H1 (cell line): Measurements from ENCODE around the gene SKA3. TPM values are rescaled to one million over a fixed set of nuclear protein-coding genes. Genes with fewer than 3 reads are reported as not detected.

Experiments used
- CTCF ChIA-PET: fragments of 300-600 bp; sonication (Branson Sonifier 250); formaldehyde crosslinking; loops from one replicate; lab custom pipeline; 2021; ENCODE audit not compliant: partially characterized antibody; lab: Charles Lee
- POLR2A ChIA-PET: fragments of 300-600 bp; sonication (Branson Sonifier 250); formaldehyde crosslinking; loops from one replicate; lab custom pipeline; 2021; ENCODE audit warnings: inconsistent platforms; ENCODE audit not compliant: partially characterized antibody; lab: Charles Lee
- DNase-seq, 2 experiments: peaks; one replicate each; pipeline versions ENCODE4 v3.0.0 to v3.0.0-alpha.2; 2010 to 2022; ENCODE audit warnings: low spot score in 2 of 2, low read depth in 1 of 2, mixed read lengths in 1 of 2
- FAIRE-seq: peaks from 2 replicates; lab custom pipeline; 2011; peaks lifted over from hg19 to GRCh38; lab: Jason Lieb, UNC
- H2AFZ ChIP-seq: 2 replicates; pipeline ENCODE4 v1.8.1; 2012; ENCODE audit warnings: low read length, inconsistent platforms
- H2AK5ac ChIP-seq: 2 replicates; pipeline ENCODE4 v1.6.1; 2013; ENCODE audit warnings: low read depth, low read length
- H2BK120ac ChIP-seq: replicated peaks from 2 replicates; pipeline ENCODE3; 2013; ENCODE audit warnings: low read depth, low read length, inconsistent platforms
- H2BK12ac ChIP-seq: 2 replicates; pipeline ENCODE4 v1.6.1; 2013; ENCODE audit warnings: low read depth, low read length
- H2BK15ac ChIP-seq: 2 replicates; pipeline ENCODE4 v1.6.1; 2013; ENCODE audit warnings: low read length
- H2BK20ac ChIP-seq: 2 replicates; pipeline ENCODE4 v1.6.1; 2013; ENCODE audit warnings: low read length
- H2BK5ac ChIP-seq: 2 replicates; pipeline ENCODE4 v1.6.1; 2013; ENCODE audit warnings: low read depth, low read length
- H3K14ac ChIP-seq: 2 replicates; pipeline ENCODE4 v1.6.1; 2013; ENCODE audit warnings: inconsistent platforms; ENCODE audit not compliant: insufficient read length
- H3K18ac ChIP-seq: 2 replicates; pipeline ENCODE4 v1.6.1; 2013; ENCODE audit warnings: low read length; ENCODE audit errors: extremely low read depth
- H3K23ac ChIP-seq: 2 replicates; pipeline ENCODE4 v1.6.1; 2013; ENCODE audit warnings: inconsistent platforms; ENCODE audit not compliant: insufficient read length
- H3K23me2 ChIP-seq: 2 replicates; pipeline ENCODE4 v1.6.1; 2013; ENCODE audit warnings: low read depth, low read length
- H3K27ac ChIP-seq: 2 replicates; pipeline ENCODE4 v1.6.1; 2011; ENCODE audit warnings: low read depth, low read length, inconsistent platforms
- H3K27me3 ChIP-seq, 4 experiments: replicated peaks in 1 of 4; 1 replicate in 1 of 4; 2 replicates in 3 of 4; pipeline versions ENCODE4 v1.6.1 to v1.8.1; 2011 to 2013; ENCODE audit warnings: low read length in 3 of 4, mild to moderate bottlenecking in 3 of 4, inconsistent platforms in 2 of 4, mixed read lengths in 2 of 4, moderate library complexity in 1 of 4; ENCODE audit not compliant: control insufficient read depth in 3 of 4, insufficient read depth in 3 of 4; ENCODE audit errors: extremely low read depth in 1 of 4
- H3K36me3 ChIP-seq, 4 experiments: 2 replicates each; pipeline versions ENCODE4 v1.6.1 to v1.8.1; 2011 to 2013; ENCODE audit warnings: mild to moderate bottlenecking in 4 of 4, low read length in 3 of 4, moderate library complexity in 2 of 4, control low read depth in 1 of 4, inconsistent platforms in 1 of 4; ENCODE audit not compliant: insufficient read depth in 4 of 4, control insufficient read depth in 2 of 4
- H3K4ac ChIP-seq: replicated peaks from 2 replicates; pipeline ENCODE3; 2013; ENCODE audit warnings: low read length, low read depth, mixed read lengths, inconsistent platforms; ENCODE audit not compliant: insufficient read length
- H3K4me1 ChIP-seq, 4 experiments: replicated peaks in 1 of 4; 1 replicate in 1 of 4; 2 replicates in 3 of 4; pipeline versions ENCODE4 v1.6.1 to v1.8.1; 2011 to 2013; ENCODE audit warnings: low read length in 3 of 4, inconsistent platforms in 2 of 4, mixed read lengths in 1 of 4; ENCODE audit not compliant: insufficient read depth in 4 of 4, control insufficient read depth in 3 of 4
- H3K4me2 ChIP-seq, 2 experiments: 2 replicates each; pipeline versions ENCODE4 v1.6.1 to v1.8.1; 2011 to 2013; ENCODE audit warnings: low read depth in 2 of 2, low read length in 2 of 2, control low read depth in 1 of 2, inconsistent platforms in 1 of 2, mild to moderate bottlenecking in 1 of 2; ENCODE audit not compliant: insufficient read depth in 1 of 2
- H3K4me3 ChIP-seq, 4 experiments: fragments of 200-600, 300-600 bp in 1 of 4; sonication (generic), shearing (Covaris generic), sonication (Bioruptor Twin) in 1 of 4; 2 replicates each; pipeline versions ENCODE4 v1.5.1 to v1.8.1; 2011 to 2016; ENCODE audit warnings: low read length in 4 of 4, low read depth in 3 of 4, control low read depth in 2 of 4, inconsistent platforms in 2 of 4, mild to moderate bottlenecking in 2 of 4, mixed read lengths in 1 of 4, moderate library complexity in 1 of 4; ENCODE audit not compliant: insufficient read depth in 2 of 4; ENCODE audit errors: extremely low read depth in 1 of 4
- H3K56ac ChIP-seq: replicated peaks from 2 replicates; pipeline ENCODE3; 2013; ENCODE audit warnings: low read depth, mild to moderate bottlenecking, mixed read lengths, low read length, inconsistent platforms; ENCODE audit not compliant: insufficient read length
- H3K79me1 ChIP-seq: 2 replicates; pipeline ENCODE4 v1.6.1; 2013; ENCODE audit warnings: low read depth, low read length, control low read depth
- H3K79me2 ChIP-seq, 2 experiments: 2 replicates each; pipeline versions ENCODE4 v1.6.1 to v1.8.1; 2012 to 2013; ENCODE audit warnings: low read length in 2 of 2, mild to moderate bottlenecking in 2 of 2, inconsistent platforms in 1 of 2; ENCODE audit not compliant: insufficient read depth in 2 of 2, control insufficient read depth in 1 of 2
- H3K9ac ChIP-seq, 4 experiments: replicated peaks in 1 of 4; 1 replicate in 1 of 4; 2 replicates in 3 of 4; pipeline versions ENCODE4 v1.6.1 to v1.8.1; 2011 to 2013; ENCODE audit warnings: low read depth in 3 of 4, low read length in 3 of 4, control low read depth in 2 of 4, mild to moderate bottlenecking in 2 of 4, moderate library complexity in 2 of 4, inconsistent platforms in 1 of 4; ENCODE audit errors: extremely low read depth in 1 of 4
- H3K9me3 ChIP-seq, 2 experiments: 2 replicates each; pipeline versions ENCODE4 v1.6.1 to v1.8.1; 2012 to 2013; ENCODE audit warnings: mild to moderate bottlenecking in 2 of 2, moderate library complexity in 2 of 2, control low read depth in 1 of 2, inconsistent platforms in 1 of 2, low read depth in 1 of 2, low read length in 1 of 2, mixed read lengths in 1 of 2; ENCODE audit not compliant: insufficient read depth in 2 of 2
- H4K20me1 ChIP-seq, 2 experiments: replicated peaks in 1 of 2; 2 replicates each; pipeline versions ENCODE3 to v1.8.1; 2011 to 2013; ENCODE audit warnings: inconsistent platforms in 2 of 2, low read length in 2 of 2, mild to moderate bottlenecking in 1 of 2; ENCODE audit not compliant: insufficient read depth in 2 of 2, control insufficient read depth in 1 of 2
- H4K5ac ChIP-seq: 2 replicates; pipeline ENCODE4 v1.6.1; 2013; ENCODE audit warnings: low read length, low read depth, mixed read lengths, inconsistent platforms; ENCODE audit not compliant: insufficient read length
- H4K8ac ChIP-seq: 2 replicates; pipeline ENCODE4 v1.8.0; 2013; ENCODE audit warnings: mild to moderate bottlenecking, moderate library complexity, low read length, inconsistent platforms; ENCODE audit not compliant: insufficient read depth; ENCODE audit errors: extremely low read depth
- H4K91ac ChIP-seq: replicated peaks from 2 replicates; pipeline ENCODE3; 2013; ENCODE audit warnings: low read length, mixed read lengths, inconsistent platforms; ENCODE audit not compliant: insufficient read length
- ASH2L ChIP-seq: fragments of 200-600, 300-600 bp; sonication (generic); IDR thresholded peaks from one replicate; pipeline ENCODE4 v1.7.1; 2017; ENCODE audit warnings: low read length
- BACH1 ChIP-seq: IDR thresholded peaks from 2 replicates; pipeline ENCODE4 v1.6.1; 2012; ENCODE audit warnings: low read length, improper control_type of control experiment
- CBX8 ChIP-seq: fragments of 300-800, 300-1000 bp; sonication (generic); IDR thresholded peaks from 2 replicates; pipeline ENCODE4 v1.7.1; 2016; ENCODE audit warnings: low read depth, low read length, borderline replicate concordance
- CHD2 ChIP-seq: IDR thresholded peaks from 2 replicates; pipeline ENCODE4 v1.6.1; 2012; ENCODE audit warnings: low read length, improper control_type of control experiment
- CTBP2 ChIP-seq: IDR thresholded peaks from 2 replicates; pipeline ENCODE4 v1.7.0; 2011; ENCODE audit warnings: borderline replicate concordance, mild to moderate bottlenecking, moderate library complexity, mixed read lengths, low read length; ENCODE audit not compliant: insufficient read depth, insufficient read length
- E2F6 ChIP-seq: IDR thresholded peaks from 2 replicates; pipeline ENCODE4 v1.6.1; 2012; ENCODE audit warnings: inconsistent platforms
- SAP30 ChIP-seq: fragments of 300-600 bp; sonication (generic); IDR thresholded peaks from 2 replicates; pipeline ENCODE4 v1.7.1; 2012; ENCODE audit warnings: low read length, moderate library complexity, mild to moderate bottlenecking, inconsistent platforms; ENCODE audit not compliant: insufficient read depth, insufficient replicate concordance
- SIN3A ChIP-seq, 2 experiments: IDR thresholded peaks in 1 of 2; conservative IDR thresholded peaks in 1 of 2; 2 replicates each; pipeline ENCODE4 v1.6.1; 2011 to 2012; ENCODE audit warnings: low read length in 2 of 2, improper control_type of control experiment in 1 of 2, low read depth in 1 of 2, mild to moderate bottlenecking in 1 of 2
- SUZ12 ChIP-seq: fragments of 200-600 bp; sonication (generic); IDR thresholded peaks from 2 replicates; pipeline ENCODE4 v1.6.1; 2012; ENCODE audit warnings: mild to moderate bottlenecking, inconsistent platforms, low read length, moderate library complexity, mixed read lengths
- TAF7 ChIP-seq: optimal IDR thresholded peaks from 2 replicates; pipeline ENCODE3; 2011; ENCODE audit warnings: low read depth, mild to moderate bottlenecking, inconsistent platforms, low read length, moderate library complexity, borderline replicate concordance
- YY1 ChIP-seq: IDR thresholded peaks from 2 replicates; pipeline ENCODE4 v1.6.1; 2011; ENCODE audit warnings: low read depth, mild to moderate bottlenecking, low read length
- WGBS, 2 experiments: shearing (Covaris generic) in 1 of 2; methylation state at CpG; one replicate each; pipeline versions ENCODE4 v1.1.6 to v1.1.7; 2013 to 2015; ENCODE audit warnings: low lambda C conversion rate in 2 of 2, mixed read lengths in 2 of 2, inconsistent platforms in 1 of 2, low coverage in 1 of 2, missing lambda C conversion rate in 1 of 2; ENCODE audit not compliant: insufficient replicate concordance in 2 of 2, insufficient coverage in 1 of 2, insufficient read length in 1 of 2; ENCODE audit errors: extremely low coverage in 1 of 2, missing lambda C conversion rate in 1 of 2; 5-methylcytosine and 5-hydroxymethylcytosine counted together
- polyA plus RNA-seq, 7 experiments: library from polyadenylated mRNA; depleted of rRNA in 3 of 7; stranded (reverse) in 5 of 7; unstranded in 2 of 7; fragments of >200 nt in 5 of 7; fragments of 200-250 nt in 2 of 7; gene quantifications; 1 replicate in 5 of 7; 2 replicates in 1 of 7; 4 replicates in 1 of 7; pipeline versions ENCODE4 v1.2.1 to v1.2.3, GENCODE V29; 2011 to 2013; ENCODE audit warnings: missing spikeins in 2 of 7, mixed read lengths in 2 of 7
- total RNA-seq: library from RNA; stranded (reverse); fragmentation: NEBNext Ultra II Directional; extraction: Animal tissue kit (Norgen Biotek cat#: 25700); gene quantifications from 2 replicates; pipeline ENCODE4 v1.2.1, GENCODE V29; 2021
- TF ChIP-seq, protein P1 (sequence below): IDR thresholded peaks from 2 replicates; pipeline ENCODE4 v1.6.1; 2012; ENCODE audit warnings: inconsistent platforms

SKA3 gene
- total and polyA plus RNA-seq, 2 of the 8 experiments (the other 6 are each of a cell fraction or from before 2014, with no cell fraction given): 32.3 to 63.7 TPM

GRCh38 chr13:21171420-21171819, 4.9 kb downstream of the SKA3 start:
- Histone ChIP-seq H2BK5ac (no peak overlapping the region), H3K27me3 (no peaks in the 10 kb centered on the region), H4K91ac (no peak overlapping the region), H3K79me1 (peaks cover 2% of the 10 kb centered on the region; the same call in 1 of the 2 replicates), H3K4me2 (no peak overlapping the region), H3K4me3 (no peak overlapping the region), H4K20me1 (peaks cover 0 to 8% of the 10 kb centered on the region in 2 experiments), H3K23me2 (no peaks in the 10 kb centered on the region), H4K8ac (no peak overlapping the region), H2BK20ac (no peak overlapping the region), H3K9me3 (no peaks in the 10 kb centered on the region), H3K4me1 (no peaks in the 10 kb centered on the region; a peak in 1 of 7 replicates), H3K79me2 (peaks cover 2 to 59% of the 10 kb centered on the region in 2 experiments; a peak in 3 of 4 replicates), H3K18ac (no peak overlapping the region), H3K23ac (no peak overlapping the region), H3K27ac (no peak overlapping the region), H3K4ac (no peak overlapping the region), H2AFZ (no peak overlapping the region), H2AK5ac (no peak overlapping the region), H2BK120ac (no peak overlapping the region), H3K9ac (no peak overlapping the region), H2BK12ac (no peak overlapping the region), H2BK15ac (no peak overlapping the region), H4K5ac (no peak overlapping the region), H3K36me3 (peaks cover 3 to 32% (median 16%) of the 10 kb centered on the region in 4 experiments; a peak in 6 of 8 replicates), H3K14ac (no peak overlapping the region), H3K56ac (no peak overlapping the region)
- ChIA-PET CTCF (no interaction called here), POLR2A (interaction anchor here (1.6 kb wide), 1 partner anchor 8 kb away, joined by 3 read pairs; no protein-coding TSS in a partner anchor)
- WGBS, 2 experiments: 98% methylated on average over 9 of the region's 9 CpGs; no CpG with 5 or more reads in 1 of the 2 experiments
- DNase-seq (no peak), FAIRE-seq (no peak)
- TF ChIP-seq YY1 (no peak), E2F6 (no peak), CBX8 (no peak), SAP30 (no peak), CHD2 (no peak), TAF7 (no peak), BACH1 (no peak), SIN3A (conservative IDR thresholded peaks at IDR 0.05 in 1 of 2, IDR thresholded peaks at IDR 0.05 in 1 of 2; ENCODE audit: low read depth in 1 of 2, low read length in 2 of 2) (no peak), CTBP2 (no peak), ASH2L (no peak), SUZ12 (no peak)
- TF ChIP-seq, protein P1, sequence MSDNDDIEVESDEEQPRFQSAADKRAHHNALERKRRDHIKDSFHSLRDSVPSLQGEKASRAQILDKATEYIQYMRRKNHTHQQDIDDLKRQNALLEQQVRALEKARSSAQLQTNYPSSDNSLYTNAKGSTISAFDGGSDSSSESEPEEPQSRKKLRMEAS: no peak
